Stimulated activated CD4-positive, alpha-beta T cell treated with anti-CD3 and anti-CD28 coated beads, TNF-alpha, amount 100 ng/mL, for 1 hour (primary cell): Measurements from ENCODE around the gene AFF3.
"Not testable (repeated sequence)": the region's sequence is repeated elsewhere in the genome, so short reads cannot be mapped to it uniquely, and the experiment has no call there.

Source experiments
- DNase-seq, 3 donors: peaks; one replicate each; pipeline ENCODE4 v3.0.0-alpha.2; 2020; ENCODE audit warnings: low read depth in 3 of 3, low spot score in 1 of 3

Gene AFF3

DNA sequence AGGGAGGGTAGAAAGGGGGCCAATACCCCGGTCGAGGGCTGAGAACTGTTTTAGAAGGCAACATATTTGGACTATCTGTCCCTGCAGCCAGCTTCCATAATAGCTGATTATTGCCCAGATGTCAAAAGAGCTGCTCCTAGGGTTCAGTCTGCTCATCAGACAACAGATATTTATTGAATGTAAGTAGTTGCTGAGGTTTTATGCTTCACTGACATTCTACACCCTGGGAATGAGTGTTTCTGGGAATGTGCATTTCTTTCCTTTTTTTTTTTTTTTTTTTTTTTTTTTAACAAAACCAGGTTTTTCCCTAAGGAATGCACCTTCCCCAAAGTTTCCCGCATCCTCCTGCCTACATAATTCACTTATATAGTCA is 33.8 kb downstream of the AFF3 start:
- DNase-seq: not testable (repeated sequence)

GRCh38 chr2:100107906-100108647 is 34.3 kb downstream of the AFF3 start:
- no peak for DNase-seq

- DNase-seq: no peak
Measured at GRCh38 chr2:100107440-100107839, 35.0 kb downstream of the AFF3 start.

- no peak for DNase-seq
Measured at GRCh38 chr2:100106460-100106859, 35.9 kb downstream of the AFF3 start.

GRCh38 chr2:100105678-100106054 is 36.7 kb downstream of the AFF3 start:
- DNase-seq: no peak

DNA sequence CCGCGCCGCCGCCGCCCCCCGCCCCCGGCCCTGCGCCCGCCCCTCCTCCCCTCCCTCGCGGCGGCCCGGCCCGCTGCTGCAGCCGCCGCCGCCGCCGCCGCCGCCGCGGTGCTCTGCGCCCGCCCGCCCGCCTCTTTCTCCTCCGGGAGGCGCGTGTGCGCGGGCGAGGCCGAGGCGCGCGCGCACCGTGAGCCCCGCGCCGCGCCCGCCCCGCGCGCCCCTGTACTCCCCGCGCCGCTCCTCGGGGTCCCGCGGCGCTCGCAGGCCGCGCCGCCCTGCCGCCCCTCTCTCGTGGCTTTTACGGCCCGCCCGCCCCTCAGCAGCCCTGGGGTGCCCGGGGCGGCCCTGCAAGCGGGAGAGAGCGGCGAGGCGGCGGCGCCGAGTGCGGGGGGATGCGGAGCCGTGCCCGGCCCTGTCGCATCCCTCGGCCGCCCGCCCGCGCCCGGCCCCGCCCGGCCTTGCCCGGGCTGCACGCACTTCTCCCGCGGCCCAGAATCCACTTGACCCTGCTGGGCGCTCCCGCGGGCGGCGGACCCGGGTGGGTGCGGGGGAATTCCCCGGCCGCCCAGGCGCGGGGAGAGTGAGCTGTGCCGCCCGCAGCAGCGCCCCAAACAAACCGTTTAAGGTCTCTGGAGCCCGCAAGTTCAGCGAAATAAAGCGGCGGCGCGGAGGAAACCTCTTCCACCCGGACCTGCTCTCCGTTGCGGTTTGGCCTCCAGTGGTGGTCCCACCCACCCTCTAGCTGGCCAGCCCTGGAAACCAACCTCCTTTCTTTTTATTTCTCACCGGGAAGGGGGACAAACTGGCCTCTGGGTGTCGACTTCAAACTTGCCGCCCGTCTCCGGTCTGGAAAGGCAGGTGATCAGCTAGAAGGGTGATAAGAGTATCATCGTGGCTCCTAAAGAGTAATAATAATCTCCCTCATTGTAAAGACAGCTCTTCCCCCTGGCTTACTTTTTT is 37.4 kb downstream of the AFF3 start:
- DNase-seq: no peak

- not testable (repeated sequence) for DNase-seq
Measured at GRCh38 chr2:100104265-100104664, 38.1 kb downstream of the AFF3 start.

DNA sequence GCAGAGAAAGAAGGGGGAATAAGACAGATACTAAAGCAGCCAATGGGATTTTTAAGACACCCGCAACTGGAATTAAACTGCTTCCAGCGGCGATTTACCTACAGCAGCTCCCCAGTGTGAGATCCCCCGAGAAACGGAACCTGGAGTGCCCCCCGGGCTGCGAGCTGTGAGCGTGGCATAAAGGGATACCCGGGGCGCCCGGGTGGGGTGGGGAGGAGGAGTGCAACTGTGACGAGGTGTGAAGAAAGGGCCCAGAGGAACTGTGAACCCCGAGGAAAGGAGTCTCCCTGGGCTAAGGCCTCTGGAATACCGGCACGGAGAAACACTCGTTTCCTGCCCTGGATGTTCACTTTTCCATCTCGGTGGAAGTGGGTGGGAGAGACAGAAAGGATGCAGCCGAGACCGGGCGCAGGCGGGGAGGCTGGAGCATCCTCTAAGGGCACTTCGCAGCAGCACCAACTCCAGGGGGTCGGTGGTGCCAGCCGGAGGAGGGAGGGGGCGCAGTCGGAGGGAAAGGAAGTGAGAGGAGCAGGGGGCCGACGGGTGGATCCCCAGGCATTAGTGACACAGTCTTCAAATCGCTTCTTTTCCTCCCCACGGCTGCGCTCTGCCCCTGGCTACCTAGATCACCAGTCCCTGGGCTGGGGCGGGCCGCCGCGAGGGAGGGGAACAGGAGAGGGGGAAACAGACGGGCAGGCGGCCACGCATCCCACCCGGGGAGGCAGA is 38.7 kb downstream of the AFF3 start:
- DNase-seq: not testable (repeated sequence)

- not testable (repeated sequence) for DNase-seq
Measured at GRCh38 chr2:100102466-100103180, 39.8 kb downstream of the AFF3 start.

DNA sequence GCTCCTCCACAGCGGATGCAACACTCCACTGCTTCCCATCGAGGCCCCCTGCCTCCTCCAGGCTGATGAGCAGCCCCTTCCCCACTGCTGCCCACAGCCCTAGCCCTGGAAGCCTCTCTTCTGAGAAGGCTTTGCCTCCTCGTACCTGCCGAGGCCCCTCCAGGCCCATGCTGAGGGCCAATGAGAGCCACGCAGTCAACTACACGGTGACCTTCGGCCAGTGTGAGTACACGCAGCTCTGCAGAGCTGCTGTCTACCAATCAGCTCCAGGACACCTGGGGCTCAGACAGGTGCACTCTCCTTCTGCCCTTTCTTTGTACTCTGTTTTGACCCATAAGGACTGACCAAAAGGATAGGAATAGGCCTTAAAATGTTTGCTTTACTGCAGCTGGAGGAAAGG is 43.5 kb downstream of the AFF3 start:
- not testable (repeated sequence) for DNase-seq

DNA sequence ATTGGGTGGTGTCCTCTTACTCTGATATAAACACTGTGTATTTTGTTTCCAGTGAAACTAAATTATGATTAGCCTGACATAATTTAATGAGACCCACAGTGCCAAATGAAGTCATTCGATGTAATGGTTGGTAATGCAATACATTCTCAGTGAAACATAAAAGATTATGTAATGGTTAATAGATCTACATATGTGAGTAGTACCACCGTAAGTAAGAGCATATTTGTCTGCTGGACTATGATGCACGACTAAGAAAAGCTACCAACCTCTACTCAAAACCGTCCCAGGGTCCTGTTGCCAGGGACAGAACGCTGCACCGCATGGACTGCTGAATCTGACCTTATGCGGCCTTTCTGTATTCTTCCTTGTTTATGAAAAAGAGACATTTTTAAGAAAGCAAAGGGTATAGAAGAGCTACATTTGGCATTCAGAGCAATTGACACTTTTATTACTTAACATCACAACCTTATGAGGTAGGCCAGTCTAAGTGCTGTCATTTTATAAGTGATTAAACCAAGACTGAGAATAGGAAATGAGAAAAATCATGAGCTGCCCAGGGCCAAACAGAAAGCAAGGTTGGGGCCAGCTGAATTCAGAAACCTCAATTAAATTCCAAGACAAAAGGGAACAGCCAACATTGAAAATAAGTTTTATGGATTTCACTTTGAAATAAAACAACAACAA is 44.6 kb downstream of the AFF3 start:
- not testable (repeated sequence) for DNase-seq

DNA sequence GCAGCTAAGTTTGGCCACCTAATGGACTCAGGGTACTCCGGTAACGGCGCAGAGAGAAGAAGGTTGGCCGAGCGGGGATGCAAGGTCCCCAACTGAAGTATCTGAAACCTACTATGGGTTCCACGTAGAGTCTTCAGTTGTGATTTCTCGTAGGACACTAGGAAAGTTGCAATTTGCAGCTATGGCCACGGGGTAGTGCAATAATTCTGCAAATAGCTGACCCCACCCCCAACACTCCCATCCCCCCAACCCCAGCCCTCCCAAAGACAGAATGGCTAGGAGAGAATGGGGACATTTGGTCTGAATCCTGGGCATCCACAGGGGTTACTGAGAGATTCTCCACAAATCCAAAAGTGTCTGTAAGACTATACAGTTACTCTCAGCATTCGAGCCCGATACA is 46.5 kb downstream of the AFF3 start:
- not testable (repeated sequence) for DNase-seq

- not testable (repeated sequence) for DNase-seq
Measured at GRCh38 chr2:100091807-100092206, 50.6 kb downstream of the AFF3 start.

DNA sequence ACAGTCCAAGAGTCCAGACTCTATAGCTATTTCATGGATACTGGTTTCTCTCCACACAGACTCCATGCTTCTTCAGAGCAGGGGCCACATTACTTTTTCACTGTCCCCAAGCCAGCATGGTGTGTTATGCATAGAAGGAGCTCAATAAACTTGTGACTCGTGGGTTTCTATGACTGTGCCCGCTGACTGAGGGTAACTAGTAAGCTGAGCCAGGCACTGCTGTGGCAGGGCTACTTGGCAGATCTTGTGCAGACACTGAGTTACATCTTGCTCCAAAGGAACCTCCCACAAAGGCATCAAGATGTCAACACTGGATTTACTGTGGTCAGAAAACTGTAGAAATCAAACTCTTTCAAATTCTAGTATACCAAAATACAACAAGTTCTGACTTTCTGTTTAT is 56.6 kb downstream of the AFF3 start:
- not testable (repeated sequence) for DNase-seq

- DNase-seq: not testable (repeated sequence)
Measured at GRCh38 chr2:100083421-100084216, 58.8 kb downstream of the AFF3 start.

- DNase-seq: not testable (repeated sequence)
Measured at GRCh38 chr2:100082302-100082978, 60.0 kb downstream of the AFF3 start.

- DNase-seq: no peak
Measured at GRCh38 chr2:100077935-100078334, 64.5 kb downstream of the AFF3 start.

GRCh38 chr2:100077456-100077855 is 64.9 kb downstream of the AFF3 start:
- DNase-seq: no peak

- no peak for DNase-seq
Measured at GRCh38 chr2:100075532-100075931, 66.9 kb downstream of the AFF3 start.
